KMS-11 (cell line): ENCODE results near the gene EFNB2.

Experiments
- H2AFZ ChIP-seq: fragments of 200-600 bp; sonication (generic); 2 replicates; pipeline ENCODE4 v1.6.1; 2016; ENCODE audit warnings: antibody characterized with exemption, mixed run types, low read depth
- H3K27ac ChIP-seq: fragments of 200-600 bp; sonication (generic); 2 replicates; pipeline ENCODE4 v1.6.1; 2016; ENCODE audit warnings: mild to moderate bottlenecking, mixed run types
- H3K27me3 ChIP-seq: fragments of 200-600 bp; sonication (generic); 2 replicates; pipeline ENCODE4 v1.6.1; 2017; ENCODE audit warnings: mild to moderate bottlenecking, low read depth, mixed run types, moderate library complexity; ENCODE audit not compliant: insufficient read depth
- H3K36me3 ChIP-seq: fragments of 200-600 bp; sonication (generic); 2 replicates; pipeline ENCODE4 v1.6.1; 2017; ENCODE audit warnings: mild to moderate bottlenecking, mixed run types; ENCODE audit not compliant: insufficient read depth
- H3K4me1 ChIP-seq: fragments of 200-600 bp; sonication (generic); 2 replicates; pipeline ENCODE4 v1.6.1; 2016; ENCODE audit warnings: mild to moderate bottlenecking, low read depth, mixed run types; ENCODE audit not compliant: poor library complexity, severe bottlenecking
- H3K4me2 ChIP-seq: fragments of 200-600 bp; sonication (generic); 2 replicates; pipeline ENCODE4 v1.7.0; 2016; ENCODE audit warnings: mild to moderate bottlenecking, mixed run types
- H3K4me3 ChIP-seq: fragments of 200-600 bp; sonication (generic); IDR thresholded peaks from 2 replicates; pipeline ENCODE4 v1.6.1; 2017; ENCODE audit warnings: low read depth, low read length, mixed read lengths; ENCODE audit not compliant: insufficient read depth
- H3K79me2 ChIP-seq: fragments of 200-600 bp; sonication (generic); 2 replicates; pipeline ENCODE4 v1.6.1; 2016; ENCODE audit warnings: low read depth, mixed run types; ENCODE audit not compliant: insufficient read depth
- H3K9ac ChIP-seq: fragments of 200-600 bp; sonication (generic); 2 replicates; pipeline ENCODE4 v1.6.1; 2016; ENCODE audit warnings: mild to moderate bottlenecking, mixed run types
- H4K20me1 ChIP-seq: fragments of 200-600 bp; sonication (generic); 2 replicates; pipeline ENCODE4 v1.6.1; 2016; ENCODE audit warnings: mild to moderate bottlenecking, mixed run types; ENCODE audit not compliant: insufficient read depth
- CTCF ChIP-seq: fragments of 200-600 bp; sonication (generic); conservative IDR thresholded peaks from 2 replicates; pipeline ENCODE4 v1.6.1; 2017; ENCODE audit warnings: low read depth, mild to moderate bottlenecking, antibody characterized with exemption, low read length, moderate library complexity, mixed read lengths

EFNB2 gene

GRCh38 chr13:106534639-106535551 is 567 bp downstream of the EFNB2 start:
- Histone ChIP-seq H2AFZ (no peak overlapping the region), H3K79me2 (no peaks in the 10 kb centered on the region), H3K4me3 (no peak overlapping the region), H3K27ac (no peak overlapping the region), H3K4me1 (no peaks in the 10 kb centered on the region), H3K27me3 (no peaks in the 10 kb centered on the region), H3K4me2 (peak overlapping the region; percentile 48; the same call in 1 of the 2 replicates), H4K20me1 (no peaks in the 10 kb centered on the region), H3K36me3 (no peaks in the 10 kb centered on the region), H3K9ac (no peak overlapping the region)
- no peak for TF ChIP-seq CTCF

- Histone ChIP-seq H3K27ac (no peak overlapping the region), H3K79me2 (no peaks in the 10 kb centered on the region), H3K36me3 (no peaks in the 10 kb centered on the region), H3K4me3 (no peak overlapping the region), H4K20me1 (no peaks in the 10 kb centered on the region), H3K9ac (no peak overlapping the region), H3K4me2 (peak overlapping the region; percentile 48; the same call in 1 of the 2 replicates), H3K27me3 (no peaks in the 10 kb centered on the region), H2AFZ (no peak overlapping the region; the same call in 1 of the 2 replicates), H3K4me1 (no peaks in the 10 kb centered on the region)
- TF ChIP-seq CTCF = no peak
Measured at GRCh38 chr13:106533943-106534638, 1.4 kb downstream of the EFNB2 start.

- H3K4me3 ChIP-seq = no peak overlapping the region
- no peak overlapping the region for H3K27ac ChIP-seq
- H3K27me3 ChIP-seq = no peaks in the 10 kb centered on the region
- no peaks in the 10 kb centered on the region for H3K36me3 ChIP-seq
- H2AFZ ChIP-seq = no peak overlapping the region; the same call in 1 of the 2 replicates
- H3K79me2 ChIP-seq = no peaks in the 10 kb centered on the region
- no peaks in the 10 kb centered on the region for H4K20me1 ChIP-seq
- H3K4me2 ChIP-seq = 0 out of 2 replicates have a peak overlapping the region, but pooled peaks have one; percentile 27
- H3K9ac ChIP-seq = no peak overlapping the region
- TF ChIP-seq CTCF = no peak
- no peaks in the 10 kb centered on the region for H3K4me1 ChIP-seq
Measured at GRCh38 chr13:106533101-106533942, 2.1 kb downstream of the EFNB2 start.
